Measurements from ENCODE around the gene CDH15. TPM values are rescaled to one million over a fixed set of nuclear protein-coding genes. Genes with fewer than 3 reads are reported as not detected.

The CDH15 gene
- polyA plus RNA-seq, 1 donor from 2014 or later, result not detected

DNA sequence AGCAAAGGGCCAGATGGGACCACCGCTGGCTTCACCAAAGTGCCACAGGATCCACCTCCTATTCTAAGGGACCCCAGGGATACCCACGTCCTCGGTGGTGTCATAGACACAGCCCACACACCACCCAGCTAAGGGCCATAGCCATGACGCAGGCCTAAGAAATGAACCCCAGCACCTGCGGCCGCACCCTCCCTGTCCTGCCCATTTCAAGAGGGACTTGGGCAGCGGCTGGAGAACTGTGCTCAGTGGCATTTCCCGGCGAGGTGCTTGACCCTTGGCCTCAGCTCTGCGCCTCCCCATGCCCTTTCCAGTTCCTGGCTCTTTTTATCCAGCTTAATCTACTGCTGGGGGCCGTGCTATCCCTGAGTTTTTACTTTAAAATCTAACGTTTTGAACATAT lies 73.2 kb downstream of the CDH15 start:
- H3F3A ChIP-seq (ENCODE audit: insufficient read depth, low read length, poor library complexity, severe bottlenecking), result peaks cover 6% of the 10 kb centered on the region
- no peaks in the 10 kb centered on the region for H3K9me3 ChIP-seq (ENCODE audit: low read length)
- no peak overlapping the region for H3K9ac ChIP-seq (ENCODE audit: low read length)
- H3K9me2 ChIP-seq (ENCODE audit: insufficient read depth, low read length), result no peaks in the 10 kb centered on the region
- H3K4me3 ChIP-seq (ENCODE audit: low read length), result no peak overlapping the region
- H3K4me2 ChIP-seq (ENCODE audit: low read length), result no peak overlapping the region
- no peak overlapping the region for H2AFZ ChIP-seq (ENCODE audit: low read depth, low read length)
- TF ChIP-seq RAD21 (conservative IDR thresholded peaks at IDR 0.05) (no peak), SMC3 (conservative IDR thresholded peaks at IDR 0.05; ENCODE audit: poor library complexity) (no peak), POLR2AphosphoS5 (IDR thresholded peaks at IDR 0.05) (no peak), EZH2 (IDR thresholded peaks at IDR 0.05; ENCODE audit: borderline replicate concordance, insufficient read depth, low read length, poor library complexity, severe bottlenecking) (no peak), MXI1 (conservative IDR thresholded peaks at IDR 0.05; ENCODE audit: poor library complexity, severe bottlenecking) (no peak), TAF1 (IDR thresholded peaks at IDR 0.05; ENCODE audit: low read depth) (no peak), EP300 (conservative IDR thresholded peaks at IDR 0.05; ENCODE audit: poor library complexity, severe bottlenecking) (no peak)
- TF ChIP-seq, protein P1, sequence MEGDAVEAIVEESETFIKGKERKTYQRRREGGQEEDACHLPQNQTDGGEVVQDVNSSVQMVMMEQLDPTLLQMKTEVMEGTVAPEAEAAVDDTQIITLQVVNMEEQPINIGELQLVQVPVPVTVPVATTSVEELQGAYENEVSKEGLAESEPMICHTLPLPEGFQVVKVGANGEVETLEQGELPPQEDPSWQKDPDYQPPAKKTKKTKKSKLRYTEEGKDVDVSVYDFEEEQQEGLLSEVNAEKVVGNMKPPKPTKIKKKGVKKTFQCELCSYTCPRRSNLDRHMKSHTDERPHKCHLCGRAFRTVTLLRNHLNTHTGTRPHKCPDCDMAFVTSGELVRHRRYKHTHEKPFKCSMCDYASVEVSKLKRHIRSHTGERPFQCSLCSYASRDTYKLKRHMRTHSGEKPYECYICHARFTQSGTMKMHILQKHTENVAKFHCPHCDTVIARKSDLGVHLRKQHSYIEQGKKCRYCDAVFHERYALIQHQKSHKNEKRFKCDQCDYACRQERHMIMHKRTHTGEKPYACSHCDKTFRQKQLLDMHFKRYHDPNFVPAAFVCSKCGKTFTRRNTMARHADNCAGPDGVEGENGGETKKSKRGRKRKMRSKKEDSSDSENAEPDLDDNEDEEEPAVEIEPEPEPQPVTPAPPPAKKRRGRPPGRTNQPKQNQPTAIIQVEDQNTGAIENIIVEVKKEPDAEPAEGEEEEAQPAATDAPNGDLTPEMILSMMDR (IDR thresholded peaks at IDR 0.05; ENCODE audit: poor library complexity, severe bottlenecking), result no peak
- TF ChIP-seq, protein P2, sequence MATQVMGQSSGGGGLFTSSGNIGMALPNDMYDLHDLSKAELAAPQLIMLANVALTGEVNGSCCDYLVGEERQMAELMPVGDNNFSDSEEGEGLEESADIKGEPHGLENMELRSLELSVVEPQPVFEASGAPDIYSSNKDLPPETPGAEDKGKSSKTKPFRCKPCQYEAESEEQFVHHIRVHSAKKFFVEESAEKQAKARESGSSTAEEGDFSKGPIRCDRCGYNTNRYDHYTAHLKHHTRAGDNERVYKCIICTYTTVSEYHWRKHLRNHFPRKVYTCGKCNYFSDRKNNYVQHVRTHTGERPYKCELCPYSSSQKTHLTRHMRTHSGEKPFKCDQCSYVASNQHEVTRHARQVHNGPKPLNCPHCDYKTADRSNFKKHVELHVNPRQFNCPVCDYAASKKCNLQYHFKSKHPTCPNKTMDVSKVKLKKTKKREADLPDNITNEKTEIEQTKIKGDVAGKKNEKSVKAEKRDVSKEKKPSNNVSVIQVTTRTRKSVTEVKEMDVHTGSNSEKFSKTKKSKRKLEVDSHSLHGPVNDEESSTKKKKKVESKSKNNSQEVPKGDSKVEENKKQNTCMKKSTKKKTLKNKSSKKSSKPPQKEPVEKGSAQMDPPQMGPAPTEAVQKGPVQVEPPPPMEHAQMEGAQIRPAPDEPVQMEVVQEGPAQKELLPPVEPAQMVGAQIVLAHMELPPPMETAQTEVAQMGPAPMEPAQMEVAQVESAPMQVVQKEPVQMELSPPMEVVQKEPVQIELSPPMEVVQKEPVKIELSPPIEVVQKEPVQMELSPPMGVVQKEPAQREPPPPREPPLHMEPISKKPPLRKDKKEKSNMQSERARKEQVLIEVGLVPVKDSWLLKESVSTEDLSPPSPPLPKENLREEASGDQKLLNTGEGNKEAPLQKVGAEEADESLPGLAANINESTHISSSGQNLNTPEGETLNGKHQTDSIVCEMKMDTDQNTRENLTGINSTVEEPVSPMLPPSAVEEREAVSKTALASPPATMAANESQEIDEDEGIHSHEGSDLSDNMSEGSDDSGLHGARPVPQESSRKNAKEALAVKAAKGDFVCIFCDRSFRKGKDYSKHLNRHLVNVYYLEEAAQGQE (IDR thresholded peaks at IDR 0.05; ENCODE audit: borderline replicate concordance), result no peak
- H3K27ac ChIP-seq (ENCODE audit: low read length), result no peak overlapping the region
- H3K36me3 ChIP-seq (ENCODE audit: insufficient read depth, low read length), result no peaks in the 10 kb centered on the region
- H3K79me2 ChIP-seq (replicated peaks; ENCODE audit: insufficient read depth, low read length), result no peaks in the 10 kb centered on the region
- H4K20me1 ChIP-seq (ENCODE audit: insufficient read depth), result no peaks in the 10 kb centered on the region
- H3K27me3 ChIP-seq (ENCODE audit: insufficient read depth, low read depth, low read length), result no peaks in the 10 kb centered on the region

Other genes starting within 250 kb of the CDH15 start
- 0.74 and 2.1 TPM in 2 replicates for gene CBFA2T3, start 194.5 kb upstream of the CDH15 start, polyA plus RNA-seq
- gene ACSF3, start 77.9 kb upstream of the CDH15 start, polyA plus RNA-seq, result 20.8 and 37.0 TPM in 2 replicates
- not detected in 2 replicates for gene SLC22A31, start 28.8 kb downstream of the CDH15 start, polyA plus RNA-seq
- gene ZNF778, start 46.0 kb downstream of the CDH15 start, polyA plus RNA-seq, result 14.7 and 16.3 TPM in 2 replicates

Measured in neural cell (in vitro differentiated cells).